NB4 (cell line): ENCODE data around the gene OCIAD1.

Experiments
- MAX ChIP-seq: IDR thresholded peaks from 2 replicates; pipeline ENCODE4 v1.6.1; 2011; ENCODE audit warnings: low read depth, low read length
- POLR2A ChIP-seq: IDR thresholded peaks from 2 replicates; pipeline ENCODE4 v1.6.1; 2011; ENCODE audit warnings: mild to moderate bottlenecking; ENCODE audit not compliant: insufficient read length; ENCODE audit errors: extremely low read depth

- TF ChIP-seq MAX (no peak), POLR2A (no peak)
Measured at GRCh38 chr4:48907706-48908477, 77.0 kb downstream of the OCIAD1 start.
